ENCODE results near the gene PLPPR3. TPM values are rescaled to one million over a fixed set of nuclear protein-coding genes. Genes with fewer than 3 reads are reported as not detected.

PLPPR3 gene
- total and polyA plus RNA-seq, 10 donors: 0.03 to 0.79 (median 0.42) TPM; not detected in 4

DNA sequence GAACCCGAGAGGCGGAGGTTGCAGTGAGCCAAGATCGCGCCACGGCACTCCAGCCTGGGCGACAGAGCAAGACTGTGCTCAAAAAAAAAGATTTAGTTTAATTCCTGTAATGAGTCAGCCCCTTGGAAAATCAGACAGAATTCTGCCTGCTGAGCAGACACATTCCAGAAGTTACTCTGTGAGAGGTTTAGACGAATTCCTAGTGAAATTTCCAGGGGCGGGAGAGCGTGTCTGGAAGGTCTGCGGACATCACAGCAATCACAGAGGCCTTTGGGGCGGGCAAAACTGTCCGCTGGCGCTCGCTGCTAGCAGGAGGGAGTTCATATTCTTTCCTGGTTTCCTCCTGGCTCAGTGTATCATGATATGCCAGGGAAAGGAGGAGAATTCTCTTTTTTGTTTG lies 53.3 kb downstream of the PLPPR3 start:
- TF ChIP-seq POLR2A (IDR thresholded peaks at IDR 0.05) (no peak), POLR2AphosphoS5 (IDR thresholded peaks at IDR 0.05) (no peak)
- TF ChIP-seq, protein P1, sequence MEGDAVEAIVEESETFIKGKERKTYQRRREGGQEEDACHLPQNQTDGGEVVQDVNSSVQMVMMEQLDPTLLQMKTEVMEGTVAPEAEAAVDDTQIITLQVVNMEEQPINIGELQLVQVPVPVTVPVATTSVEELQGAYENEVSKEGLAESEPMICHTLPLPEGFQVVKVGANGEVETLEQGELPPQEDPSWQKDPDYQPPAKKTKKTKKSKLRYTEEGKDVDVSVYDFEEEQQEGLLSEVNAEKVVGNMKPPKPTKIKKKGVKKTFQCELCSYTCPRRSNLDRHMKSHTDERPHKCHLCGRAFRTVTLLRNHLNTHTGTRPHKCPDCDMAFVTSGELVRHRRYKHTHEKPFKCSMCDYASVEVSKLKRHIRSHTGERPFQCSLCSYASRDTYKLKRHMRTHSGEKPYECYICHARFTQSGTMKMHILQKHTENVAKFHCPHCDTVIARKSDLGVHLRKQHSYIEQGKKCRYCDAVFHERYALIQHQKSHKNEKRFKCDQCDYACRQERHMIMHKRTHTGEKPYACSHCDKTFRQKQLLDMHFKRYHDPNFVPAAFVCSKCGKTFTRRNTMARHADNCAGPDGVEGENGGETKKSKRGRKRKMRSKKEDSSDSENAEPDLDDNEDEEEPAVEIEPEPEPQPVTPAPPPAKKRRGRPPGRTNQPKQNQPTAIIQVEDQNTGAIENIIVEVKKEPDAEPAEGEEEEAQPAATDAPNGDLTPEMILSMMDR (IDR thresholded peaks at IDR 0.05 in 8 of 11, conservative IDR thresholded peaks at IDR 0.05 in 3 of 11): no peak
- Histone ChIP-seq H3K36me3 (no peaks in the 10 kb centered on the region), H3K9me3 (no peaks in the 10 kb centered on the region), H3K27ac (no peak overlapping the region), H3K4me1 (peaks cover 0 to 14% (median 11%) of the 10 kb centered on the region in 6 donors), H3K27me3 (replicated peaks in 1 of 7) (peaks cover 0 to 39% (median 0%) of the 10 kb centered on the region in 7 donors), H3K4me3 (no peak overlapping the region)
- DNase-seq: no peak
- WGBS, 5 donors: 71 to 84% (median 81%) methylated on average over 14 of the region's 14 CpGs
- intact Hi-C loops (cut with DNase I; ENCODE audit: low total_unique reads): no loop called here

DNA sequence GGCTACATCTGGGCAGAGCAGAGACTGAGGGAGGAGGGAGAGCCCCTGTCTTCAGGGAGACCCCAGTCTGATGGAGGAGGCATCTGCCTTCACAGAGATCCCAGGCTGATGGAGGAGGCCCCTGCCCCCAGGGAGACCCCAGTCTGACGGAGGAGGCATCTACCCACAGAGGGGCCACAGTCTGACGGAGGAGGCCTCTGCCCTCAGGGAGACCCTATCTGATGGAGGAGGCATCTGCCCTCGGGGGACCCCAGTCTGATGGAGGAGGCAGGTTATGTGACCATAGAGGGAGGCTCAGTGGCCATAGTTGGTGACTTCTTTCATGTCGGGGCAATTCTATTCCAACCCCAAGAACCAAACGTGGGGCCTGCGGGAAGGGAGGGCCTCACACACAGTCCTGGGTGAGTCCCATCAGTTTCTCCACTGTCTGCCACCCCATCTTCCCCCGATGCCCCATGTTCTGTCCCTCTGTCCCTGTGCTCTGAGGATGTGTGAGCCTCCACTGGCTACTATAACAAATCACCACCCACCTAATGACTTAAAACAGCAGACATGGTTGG lies 56.5 kb downstream of the PLPPR3 start:
- intact Hi-C loops (cut with DNase I; ENCODE audit: low total_unique reads): no loop called here
- Histone ChIP-seq H3K4me1 (peaks cover 0 to 3% (median 1%) of the 10 kb centered on the region in 6 donors), H3K27me3 (replicated peaks in 1 of 7) (peaks cover 0 to 28% (median 0%) of the 10 kb centered on the region in 7 donors), H3K27ac (no peak overlapping the region), H3K4me3 (no peak overlapping the region), H3K9me3 (peaks cover 0 to 5% (median 0%) of the 10 kb centered on the region in 8 donors), H3K36me3 (no peaks in the 10 kb centered on the region)
- DNase-seq: no peak
- 79 to 93% (median 81%) methylated on average over 3 to 7 of the region's 7 CpGs for WGBS, 5 donors
- TF ChIP-seq, protein P1 (IDR thresholded peaks at IDR 0.05 in 8 of 11, conservative IDR thresholded peaks at IDR 0.05 in 3 of 11): no peak
- TF ChIP-seq POLR2AphosphoS5 (IDR thresholded peaks at IDR 0.05) (no peak), POLR2A (IDR thresholded peaks at IDR 0.05) (no peak)

DNA sequence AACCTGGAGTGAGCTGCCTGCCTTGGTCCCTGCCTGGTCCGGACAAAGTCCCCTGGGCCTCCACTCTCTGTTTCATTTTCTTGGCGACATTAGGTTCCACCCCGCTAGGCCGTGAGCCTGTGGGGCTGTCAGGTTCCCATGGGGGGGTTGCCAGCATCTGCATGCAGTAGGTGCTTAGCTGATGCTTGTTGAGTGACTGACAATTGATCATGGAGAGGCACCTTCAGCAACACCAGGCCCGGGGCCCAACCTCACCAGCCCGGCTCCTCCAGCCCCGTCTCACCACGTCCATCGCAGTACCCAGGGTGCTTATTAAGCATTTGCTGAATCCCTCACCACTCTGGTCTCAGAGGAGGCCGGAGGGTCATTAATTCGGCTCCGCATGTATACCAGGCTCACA lies 57.5 kb downstream of the PLPPR3 start:
- DNase-seq: no peak
- intact Hi-C loops (cut with DNase I; ENCODE audit: low total_unique reads): no loop called here
- TF ChIP-seq POLR2A (IDR thresholded peaks at IDR 0.05) (no peak), POLR2AphosphoS5 (IDR thresholded peaks at IDR 0.05) (no peak)
- TF ChIP-seq, protein P1 (IDR thresholded peaks at IDR 0.05 in 8 of 11, conservative IDR thresholded peaks at IDR 0.05 in 3 of 11): no peak
- Histone ChIP-seq H3K4me3 (no peak overlapping the region), H3K27me3 (replicated peaks in 1 of 7) (peaks cover 0 to 26% (median 0%) of the 10 kb centered on the region in 7 donors), H3K27ac (no peak overlapping the region), H3K36me3 (no peaks in the 10 kb centered on the region), H3K9me3 (peaks cover 0 to 8% (median under 1%) of the 10 kb centered on the region in 8 donors), H3K4me1 (no peaks in the 10 kb centered on the region)
- WGBS, 5 donors: 83 to 90% (median 89%) methylated on average over 8 to 12 of the region's 12 CpGs

DNA sequence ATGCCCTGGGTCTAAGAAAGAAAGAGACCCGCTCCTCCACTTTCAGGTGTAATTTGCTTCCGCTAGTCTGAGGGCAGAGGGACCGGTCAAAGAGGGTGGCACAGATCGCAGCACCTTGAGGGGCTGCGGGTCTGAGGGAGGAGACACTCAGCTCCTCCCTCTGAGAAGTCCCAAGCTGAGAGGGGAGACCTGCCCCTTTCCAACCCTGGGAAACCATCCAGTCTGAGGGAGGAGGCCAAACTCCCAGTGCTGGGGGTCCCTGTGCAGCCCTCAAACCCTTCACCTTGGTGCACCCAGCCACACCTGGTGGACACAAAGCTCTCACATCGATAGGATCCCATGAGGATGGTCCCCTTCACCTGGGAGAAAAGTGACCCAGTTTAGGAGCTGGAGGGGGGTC lies 57.9 kb downstream of the PLPPR3 start:
- Histone ChIP-seq H3K27ac (no peak overlapping the region), H3K4me3 (no peak overlapping the region), H3K4me1 (no peaks in the 10 kb centered on the region), H3K36me3 (no peaks in the 10 kb centered on the region), H3K27me3 (replicated peaks in 1 of 7) (peaks cover 0 to 26% (median 0%) of the 10 kb centered on the region in 7 donors), H3K9me3 (peaks cover 0 to 13% (median 4%) of the 10 kb centered on the region in 8 donors)
- intact Hi-C loops (cut with DNase I; ENCODE audit: low total_unique reads): no loop called here
- WGBS, 5 donors: 84 to 97% (median 92%) methylated on average over 5 to 6 of the region's 6 CpGs
- TF ChIP-seq POLR2AphosphoS5 (IDR thresholded peaks at IDR 0.05) (no peak), POLR2A (IDR thresholded peaks at IDR 0.05) (no peak)
- TF ChIP-seq, protein P1 (IDR thresholded peaks at IDR 0.05 in 8 of 11, conservative IDR thresholded peaks at IDR 0.05 in 3 of 11): no peak
- DNase-seq: no peak
